MCF 10A (cell line): ENCODE measurements around the gene COIL. TPM values are rescaled to one million over a fixed set of nuclear protein-coding genes. Genes with fewer than 3 reads are reported as not detected.
"Not testable (repeated sequence)": the region's sequence is repeated elsewhere in the genome, so short reads cannot be mapped to it uniquely, and the experiment has no call there.

Source experiments
- BruUV-seq: library from RNA; stranded (reverse); fragments of 400-500 nt; replicated peaks from 2 replicates; lab custom pipeline; 2021; lab: Mats Ljungman, UMichigan
- CTCF ChIA-PET: fragments of 300-600 bp; sonication (Branson Sonifier 250); formaldehyde crosslinking; extraction: SDS; loops from one replicate; lab custom pipeline; 2021; ENCODE audit warnings: antibody characterized with exemption, inconsistent platforms; lab: Yijun Ruan, JAX
- POLR2A ChIA-PET: fragments of 300-600, 350-650 bp; sonication (Branson Sonifier 250); formaldehyde crosslinking; extraction: SDS; loops from one replicate; lab custom pipeline; 2020; ENCODE audit warnings: antibody characterized with exemption, inconsistent platforms; lab: Yijun Ruan, JAX
- DNase-seq: peaks from one replicate; pipeline ENCODE4 v3.0.0-alpha.2; 2018; ENCODE audit not compliant: unreplicated experiment
- H3K27ac Mint-ChIP-seq: one replicate; pipeline ENCODE4 v1.8.0; 2022; ENCODE audit warnings: mild to moderate bottlenecking, low read depth, mixed read lengths; ENCODE audit not compliant: unreplicated experiment
- H3K27me3 Mint-ChIP-seq: one replicate; pipeline ENCODE4 v1.8.0; 2022; ENCODE audit warnings: mixed read lengths; ENCODE audit not compliant: insufficient read depth, unreplicated experiment
- H3K36me3 Mint-ChIP-seq: one replicate; pipeline ENCODE4 v1.8.0; 2022; ENCODE audit warnings: mild to moderate bottlenecking, moderate library complexity, mixed read lengths; ENCODE audit not compliant: insufficient read depth, unreplicated experiment
- H3K4me1 Mint-ChIP-seq: one replicate; pipeline ENCODE4 v1.8.0; 2022; ENCODE audit warnings: mixed read lengths; ENCODE audit not compliant: insufficient read depth, unreplicated experiment
- H3K4me3 Mint-ChIP-seq: one replicate; pipeline ENCODE4 v1.8.0; 2022; ENCODE audit warnings: mild to moderate bottlenecking, moderate library complexity, mixed read lengths; ENCODE audit not compliant: unreplicated experiment
- H3K9me3 Mint-ChIP-seq: one replicate; pipeline ENCODE4 v1.8.0; 2022; ENCODE audit warnings: mixed read lengths; ENCODE audit not compliant: unreplicated experiment
- intact Hi-C: fragments of 100-400 bp; cut with micrococcal nuclease; formaldehyde crosslinking; loops from 2 replicates; pipeline ENCODE4 v1.14.1; 2022
- total RNA-seq: library from RNA; stranded (reverse); gene quantifications from 2 replicates; pipeline ENCODE4 v1.2.3, GENCODE V29; 2022
- TF ChIP-seq, protein P1 (sequence below): fragments of 200-600 bp; IDR thresholded peaks from one replicate; pipeline ENCODE4 v1.8.0; 2022; ENCODE audit warnings: antibody characterized with exemption, mild to moderate bottlenecking; ENCODE audit not compliant: unreplicated experiment

COIL gene
- total RNA-seq, 1 experiment from 2014 or later, result 15.4 TPM

DNA sequence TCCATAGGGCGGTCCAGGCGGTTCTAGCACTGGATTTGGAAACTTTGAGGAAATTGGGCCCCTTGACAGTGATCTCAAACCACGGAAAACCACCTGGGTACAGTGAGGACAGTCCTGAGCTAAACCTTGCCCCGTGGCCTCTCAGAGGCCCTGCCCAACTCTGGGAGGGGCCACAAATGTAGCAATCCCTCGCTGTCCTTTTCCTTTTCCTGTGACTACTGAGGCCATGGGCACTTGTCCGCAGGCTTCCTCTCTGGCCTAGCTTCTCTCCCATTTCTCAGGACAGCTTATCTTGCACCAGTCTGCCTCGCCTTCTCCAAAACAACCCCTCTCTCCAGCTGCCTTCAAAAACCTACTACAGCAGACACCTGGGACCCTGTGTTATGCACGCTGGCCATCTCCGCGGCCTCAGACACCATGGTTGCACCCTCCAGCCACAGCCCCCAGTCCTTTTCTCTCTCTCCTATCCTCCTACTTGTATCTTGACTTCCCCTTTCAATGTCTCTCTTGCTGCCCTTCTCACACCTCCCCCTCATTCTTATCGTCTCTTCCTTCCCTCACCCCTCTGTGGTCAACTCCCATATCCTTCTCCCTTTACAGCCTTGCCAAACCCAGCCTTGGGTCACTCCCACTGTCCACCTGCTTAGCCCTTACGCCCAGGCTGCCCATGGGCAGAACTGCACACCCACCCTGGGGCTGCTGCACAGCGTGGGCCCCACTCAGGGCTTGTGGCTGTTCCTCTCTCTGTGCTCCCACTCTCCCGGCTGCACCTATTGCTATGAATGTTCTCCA is 24.7 kb upstream of the COIL start:
- H3K27me3 Mint-ChIP-seq, result no peaks in the 10 kb centered on the region
- peak overlapping the region; percentile 14 for H3K27ac Mint-ChIP-seq
- POLR2A ChIA-PET, result interaction anchor here (0.5 to 1.3 kb wide), 3 partner anchors 9 to 230 kb away, joined by 3 to 5 read pairs (median 3); no protein-coding TSS in a partner anchor
- no peaks in the 10 kb centered on the region for H3K9me3 Mint-ChIP-seq
- CTCF ChIA-PET, result interaction anchor here (0.6 to 1.2 kb wide), 3 partner anchors 24 to 278 kb away, joined by 3 to 7 read pairs (median 5); no protein-coding TSS in a partner anchor
- intact Hi-C loops, result loop anchor here (10.0 kb wide), 1 partner anchor 99 kb away; the partner anchor contains the start of gene AKAP1
- no peak for DNase-seq
- no peak overlapping the region for H3K4me3 Mint-ChIP-seq
- peaks cover 67% of the 10 kb centered on the region for H3K36me3 Mint-ChIP-seq
- TF ChIP-seq, protein P1, sequence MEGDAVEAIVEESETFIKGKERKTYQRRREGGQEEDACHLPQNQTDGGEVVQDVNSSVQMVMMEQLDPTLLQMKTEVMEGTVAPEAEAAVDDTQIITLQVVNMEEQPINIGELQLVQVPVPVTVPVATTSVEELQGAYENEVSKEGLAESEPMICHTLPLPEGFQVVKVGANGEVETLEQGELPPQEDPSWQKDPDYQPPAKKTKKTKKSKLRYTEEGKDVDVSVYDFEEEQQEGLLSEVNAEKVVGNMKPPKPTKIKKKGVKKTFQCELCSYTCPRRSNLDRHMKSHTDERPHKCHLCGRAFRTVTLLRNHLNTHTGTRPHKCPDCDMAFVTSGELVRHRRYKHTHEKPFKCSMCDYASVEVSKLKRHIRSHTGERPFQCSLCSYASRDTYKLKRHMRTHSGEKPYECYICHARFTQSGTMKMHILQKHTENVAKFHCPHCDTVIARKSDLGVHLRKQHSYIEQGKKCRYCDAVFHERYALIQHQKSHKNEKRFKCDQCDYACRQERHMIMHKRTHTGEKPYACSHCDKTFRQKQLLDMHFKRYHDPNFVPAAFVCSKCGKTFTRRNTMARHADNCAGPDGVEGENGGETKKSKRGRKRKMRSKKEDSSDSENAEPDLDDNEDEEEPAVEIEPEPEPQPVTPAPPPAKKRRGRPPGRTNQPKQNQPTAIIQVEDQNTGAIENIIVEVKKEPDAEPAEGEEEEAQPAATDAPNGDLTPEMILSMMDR, result no peak
- peaks cover 13% of the 10 kb centered on the region for H3K4me1 Mint-ChIP-seq
- no TSS peak for BruUV-seq

DNA sequence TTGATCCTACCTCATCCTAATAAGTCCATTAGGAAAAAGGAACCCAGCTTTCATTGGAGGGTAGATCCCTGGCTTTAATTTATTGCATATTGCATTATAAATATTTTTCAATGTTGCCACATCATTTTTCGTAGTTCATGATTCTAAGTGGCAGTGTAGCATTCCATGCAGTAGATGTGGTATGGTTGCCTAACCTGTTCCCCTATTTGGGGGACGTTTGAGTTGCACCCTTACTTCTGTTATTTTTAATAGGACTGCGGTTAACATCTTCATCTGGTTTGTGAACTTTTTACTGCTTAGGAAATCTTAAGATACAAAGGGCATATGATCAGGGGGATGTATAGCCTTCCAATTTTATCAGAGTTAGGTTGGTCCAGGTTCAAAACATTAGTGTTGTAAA is 22.5 kb upstream of the COIL start:
- Mint-ChIP-seq H3K27me3 (no peaks in the 10 kb centered on the region), H3K27ac (no peak overlapping the region), H3K9me3 (no peaks in the 10 kb centered on the region), H3K4me3 (no peak overlapping the region), H3K36me3 (peaks cover 51% of the 10 kb centered on the region), H3K4me1 (peaks cover 25% of the 10 kb centered on the region)
- no peak for DNase-seq
- ChIA-PET POLR2A (interaction anchor here (0.9 to 6.2 kb wide), 3 partner anchors 11 to 103 kb away, joined by 4 to 77 read pairs (median 6); partner anchors contain the start of gene AKAP1), CTCF (no interaction called here)
- intact Hi-C loops, result loop anchor here (10.0 kb wide), 1 partner anchor 101 kb away; the partner anchor contains the start of gene AKAP1
- TF ChIP-seq, protein P1, result no peak
- BruUV-seq, result no TSS peak

DNA sequence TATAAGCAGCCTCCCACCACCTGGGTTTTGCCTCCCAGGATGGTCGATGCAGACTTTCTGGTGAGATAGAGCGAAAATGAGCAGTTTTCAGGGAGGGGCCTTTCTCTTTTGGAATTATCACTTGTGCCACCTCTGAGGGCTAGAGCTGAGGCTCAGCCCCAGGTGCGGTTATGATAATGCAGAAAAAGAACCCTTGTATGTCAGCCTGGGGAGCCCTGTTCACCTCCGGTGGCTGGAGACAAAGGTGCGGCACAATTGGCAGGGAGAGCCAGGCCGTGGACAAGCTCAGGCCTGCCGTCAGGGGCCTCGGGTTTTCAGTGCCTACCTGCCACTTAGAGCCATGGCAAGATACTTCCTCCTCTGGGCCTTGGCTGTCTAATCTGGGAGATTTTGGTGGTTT is 21.5 kb upstream of the COIL start:
- Mint-ChIP-seq H3K4me1 (peaks cover 27% of the 10 kb centered on the region), H3K4me3 (peak overlapping the region; percentile 52), H3K27ac (peak overlapping the region; percentile 97), H3K9me3 (no peaks in the 10 kb centered on the region), H3K27me3 (no peaks in the 10 kb centered on the region), H3K36me3 (peaks cover 40% of the 10 kb centered on the region)
- ChIA-PET CTCF (interaction anchor here (0.5 to 1.4 kb wide), 7 partner anchors 13 to 1415 kb away, joined by 3 to 5 read pairs (median 3); partner anchors contain the start of gene COIL), POLR2A (interaction anchor here (0.5 to 6.2 kb wide), 15 partner anchors 11 to 149 kb away, joined by 3 to 77 read pairs (median 4); partner anchors contain the start of genes AKAP1 and DGKE)
- TF ChIP-seq, protein P1, result no peak
- DNase-seq, result peak; percentile 82
- intact Hi-C loops, result loop anchor here (10.0 kb wide), 1 partner anchor 102 kb away; the partner anchor contains the start of gene AKAP1
- BruUV-seq, result no TSS peak

DNA sequence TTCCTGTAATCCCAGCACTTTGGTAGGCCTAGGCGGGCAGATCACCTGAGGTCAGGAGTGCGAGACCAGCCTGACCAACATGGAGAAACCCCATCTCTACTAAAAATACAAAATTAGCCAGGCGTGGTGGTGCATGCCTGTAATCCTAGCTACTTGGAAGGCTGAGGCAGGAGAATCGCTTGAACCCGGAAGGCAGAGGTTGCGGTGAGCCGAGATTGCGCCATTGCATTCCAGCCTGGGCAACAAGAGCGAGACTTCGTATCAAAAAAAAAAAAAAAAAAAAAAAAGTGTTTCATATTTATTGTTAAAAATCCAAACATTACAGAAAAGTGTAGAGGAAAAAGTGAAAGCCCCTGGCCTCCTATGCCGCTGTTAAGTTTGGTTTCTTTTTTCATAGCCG is 19.7 kb upstream of the COIL start:
- DNase-seq, BruUV-seq, H3K9me3 Mint-ChIP-seq, H3K27me3 Mint-ChIP-seq: not testable (repeated sequence)
- ChIA-PET POLR2A (interaction anchor here (0.8 to 6.2 kb wide), 8 partner anchors 20 to 1006 kb away, joined by 3 to 77 read pairs (median 6); partner anchors contain the start of gene AKAP1), CTCF (interaction anchor here (0.6 to 0.7 kb wide), 2 partner anchors 13 to 161 kb away, joined by 3 read pairs; no protein-coding TSS in a partner anchor)
- Mint-ChIP-seq H3K4me1 (peaks cover 31% of the 10 kb centered on the region), H3K36me3 (peaks cover 22% of the 10 kb centered on the region), H3K27ac (peak overlapping the region; percentile 58), H3K4me3 (peak overlapping the region; percentile 27)
- intact Hi-C loops, result loop anchor here (10.0 kb wide), 1 partner anchor 104 kb away; the partner anchor contains the start of gene AKAP1
